Natural killer cell treated with Interleukin-12 subunit alpha and Interleukin-12 subunit beta and Interleukin-15 and Interleukin-18, amount 100 ng/mL, for 72 hours (primary cell): ENCODE data around the gene ZNF175. TPM values are rescaled to one million over a fixed set of nuclear protein-coding genes. Genes with fewer than 3 reads are reported as not detected.

ENCODE experiments used
- ATAC-seq, 2 donors: fragments of 150-1000 bp; cut with Tn5 transposase in 1 of 2; sonication (Bioruptor Pico), chemical (Tn5 transposase) in 1 of 2; 2 replicates each; pipeline ENCODE4 v1.10.0; 2021
- DNase-seq: peaks from one replicate; pipeline ENCODE4 v3.0.0; 2022; ENCODE audit warnings: low spot score
- H3K27ac Mint-ChIP-seq, 2 donors: 1 replicate in 1 of 2; 2 replicates in 1 of 2; pipeline ENCODE4 v1.8.0; 2022; ENCODE audit warnings: mixed read lengths in 2 of 2, mild to moderate bottlenecking in 1 of 2, moderate library complexity in 1 of 2
- H3K27me3 Mint-ChIP-seq, 2 donors: 1 replicate in 1 of 2; 2 replicates in 1 of 2; pipeline ENCODE4 v1.8.0; 2022; ENCODE audit warnings: mixed read lengths in 2 of 2
- H3K36me3 Mint-ChIP-seq: one replicate; pipeline ENCODE4 v1.8.0; 2022; ENCODE audit warnings: mixed read lengths
- H3K4me1 Mint-ChIP-seq, 2 donors: 1 replicate in 1 of 2; 2 replicates in 1 of 2; pipeline ENCODE4 v1.8.0; 2022; ENCODE audit warnings: low read depth in 2 of 2, mixed read lengths in 2 of 2, mild to moderate bottlenecking in 1 of 2
- H3K4me3 Mint-ChIP-seq: one replicate; pipeline ENCODE4 v1.8.0; 2022; ENCODE audit warnings: mixed read lengths
- H3K9me3 Mint-ChIP-seq: 2 replicates; pipeline ENCODE4 v1.8.0; 2022; ENCODE audit warnings: mixed read lengths
- total RNA-seq, 2 donors: library from RNA; stranded (reverse); gene quantifications; one replicate each; pipeline ENCODE4 v1.2.3, GENCODE V29; 2022

The ZNF175 gene
- total RNA-seq, 2 donors from 2014 or later = 9.9 to 13.2 TPM

GRCh38 chr19:51560339-51560738 is 10.7 kb upstream of the ZNF175 start:
- no peaks in the 10 kb centered on the region for H3K9me3 Mint-ChIP-seq
- DNase-seq (no peak), ATAC-seq (no peak)
- H3K27me3 Mint-ChIP-seq = peaks cover 40 to 61% of the 10 kb centered on the region in 2 donors
- H3K4me3 Mint-ChIP-seq = no peak overlapping the region
- H3K27ac Mint-ChIP-seq = no peak overlapping the region
- no peaks in the 10 kb centered on the region for H3K4me1 Mint-ChIP-seq
- H3K36me3 Mint-ChIP-seq = no peaks in the 10 kb centered on the region

DNA sequence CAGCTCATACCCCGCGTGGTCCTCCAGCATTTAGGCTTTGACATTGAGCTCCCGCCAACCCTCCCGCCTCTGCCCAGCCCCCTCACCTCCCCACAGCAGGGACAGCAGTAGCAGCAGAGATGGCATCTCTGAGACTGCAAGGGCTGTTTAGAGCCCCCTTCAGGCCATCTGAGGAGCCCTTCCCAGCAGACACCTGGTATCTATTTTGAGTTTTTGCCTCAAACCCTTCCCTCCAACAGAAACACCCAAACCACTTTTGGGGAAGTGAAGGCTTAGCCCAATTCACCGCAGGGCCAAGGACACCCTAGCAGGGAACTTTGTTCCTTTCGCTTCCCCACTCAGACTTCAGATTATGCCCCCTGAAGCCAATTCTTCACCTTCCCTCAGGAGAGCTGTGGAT is 6.3 kb upstream of the ZNF175 start:
- H3K36me3 Mint-ChIP-seq = no peaks in the 10 kb centered on the region
- no peaks in the 10 kb centered on the region for H3K4me1 Mint-ChIP-seq
- ATAC-seq = no peak
- no peak overlapping the region for H3K4me3 Mint-ChIP-seq
- H3K27ac Mint-ChIP-seq = no peak overlapping the region
- peaks cover 28 to 57% of the 10 kb centered on the region in 2 donors for H3K27me3 Mint-ChIP-seq
- no peaks in the 10 kb centered on the region for H3K9me3 Mint-ChIP-seq
- DNase-seq = no peak

GRCh38 chr19:51565583-51565982 is 5.5 kb upstream of the ZNF175 start:
- Mint-ChIP-seq H3K4me3 (no peak overlapping the region), H3K36me3 (no peaks in the 10 kb centered on the region), H3K4me1 (peaks cover 2 to 3% of the 10 kb centered on the region in 2 donors), H3K27ac (no peak overlapping the region), H3K9me3 (no peaks in the 10 kb centered on the region), H3K27me3 (peaks cover 28 to 51% of the 10 kb centered on the region in 2 donors)
- no peak for DNase-seq
- ATAC-seq = no peak

- peaks cover 24 to 41% of the 10 kb centered on the region in 2 donors for H3K27me3 Mint-ChIP-seq
- no peak for ATAC-seq
These were observed 4.5 kb upstream of the ZNF175 start for GRCh38 chr19:51566489-51567100.

GRCh38 chr19:51567583-51567982 is 3.5 kb upstream of the ZNF175 start:
- Mint-ChIP-seq H3K9me3 (peaks cover 7% of the 10 kb centered on the region), H3K27me3 (peaks cover 21 to 36% of the 10 kb centered on the region in 2 donors), H3K36me3 (peaks cover 6% of the 10 kb centered on the region), H3K4me3 (no peak overlapping the region), H3K27ac (no peak overlapping the region), H3K4me1 (peaks cover 19 to 23% of the 10 kb centered on the region in 2 donors)
- ATAC-seq (no peak), DNase-seq (no peak)

More at GRCh38 chr19:51566489-51567100, 4.5 kb upstream of the ZNF175 start:
- Mint-ChIP-seq H3K36me3 (peaks cover 6% of the 10 kb centered on the region), H3K4me3 (no peak overlapping the region), H3K9me3 (peaks cover 6% of the 10 kb centered on the region), H3K4me1 (peaks cover 10 to 13% of the 10 kb centered on the region in 2 donors), H3K27ac (no peak overlapping the region)
- no peak for DNase-seq

GRCh38 chr19:51568456-51568855 is 2.6 kb upstream of the ZNF175 start:
- no peak overlapping the region for H3K4me3 Mint-ChIP-seq

DNA sequence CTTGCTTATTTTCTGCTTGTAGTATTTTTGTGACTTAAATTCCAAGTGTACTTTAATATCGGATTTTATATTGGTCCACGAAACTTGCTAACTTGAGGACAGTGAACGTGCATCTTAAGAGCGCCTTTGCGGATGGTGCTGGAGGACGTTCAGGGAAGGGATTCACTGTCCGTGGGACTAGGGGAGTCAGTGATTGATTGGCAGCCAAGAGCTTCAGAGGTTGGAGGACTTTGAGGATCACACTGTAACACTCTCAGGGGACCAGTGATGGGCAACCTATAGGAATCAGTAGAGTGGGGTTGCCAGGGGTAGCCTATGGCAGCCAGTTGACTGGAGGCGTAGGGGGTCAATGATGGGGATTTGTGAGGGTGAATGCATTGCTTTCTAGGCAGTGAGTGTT is 516 bp downstream of the ZNF175 start:
- H3K9me3 Mint-ChIP-seq = peaks cover 7% of the 10 kb centered on the region
- H3K4me1 Mint-ChIP-seq = peaks cover 23 to 24% of the 10 kb centered on the region in 2 donors
- peak overlapping the region; percentile 80 to 93 for H3K27ac Mint-ChIP-seq
- peak overlapping the region; percentile 96 for H3K4me3 Mint-ChIP-seq
- H3K36me3 Mint-ChIP-seq = peaks cover 12% of the 10 kb centered on the region
- ATAC-seq (no peak), DNase-seq (no peak)
- peaks cover 8 to 18% of the 10 kb centered on the region in 2 donors for H3K27me3 Mint-ChIP-seq

More at GRCh38 chr19:51568456-51568855, 2.6 kb upstream of the ZNF175 start:
- DNase-seq (no peak), ATAC-seq (no peak)
- peaks cover 23 to 24% of the 10 kb centered on the region in 2 donors for H3K4me1 Mint-ChIP-seq
- peaks cover 19 to 34% of the 10 kb centered on the region in 2 donors for H3K27me3 Mint-ChIP-seq
- H3K9me3 Mint-ChIP-seq = peaks cover 7% of the 10 kb centered on the region
- peaks cover 6% of the 10 kb centered on the region for H3K36me3 Mint-ChIP-seq
- no peak overlapping the region for H3K27ac Mint-ChIP-seq

DNA sequence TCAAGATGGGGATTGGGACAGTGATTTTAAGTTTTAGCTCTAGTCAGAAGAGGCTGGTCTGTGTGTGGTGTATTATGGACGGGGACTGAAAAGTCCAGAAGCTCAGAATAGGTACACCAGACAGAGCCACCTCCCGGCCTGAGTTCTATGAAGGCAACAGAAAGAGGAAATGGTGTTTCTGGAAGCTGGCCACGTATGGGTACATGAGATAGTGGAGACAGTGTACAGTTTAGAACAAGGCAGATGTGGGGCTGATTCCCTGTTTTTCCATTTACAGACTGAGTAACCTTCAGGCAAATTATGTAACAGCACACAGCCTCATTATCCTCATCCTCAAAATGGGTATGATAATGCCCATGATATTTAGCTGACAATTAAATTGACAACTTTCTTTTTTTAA is 1.3 kb downstream of the ZNF175 start:
- H3K36me3 Mint-ChIP-seq = peaks cover 18% of the 10 kb centered on the region
- ATAC-seq = no peak
- H3K27ac Mint-ChIP-seq = no peak overlapping the region
- peaks cover 7% of the 10 kb centered on the region for H3K9me3 Mint-ChIP-seq
- peaks cover 7 to 13% of the 10 kb centered on the region in 2 donors for H3K27me3 Mint-ChIP-seq
- no peak for DNase-seq
- H3K4me1 Mint-ChIP-seq = peaks cover 23 to 24% of the 10 kb centered on the region in 2 donors
- peak overlapping the region; percentile 96 for H3K4me3 Mint-ChIP-seq

DNA sequence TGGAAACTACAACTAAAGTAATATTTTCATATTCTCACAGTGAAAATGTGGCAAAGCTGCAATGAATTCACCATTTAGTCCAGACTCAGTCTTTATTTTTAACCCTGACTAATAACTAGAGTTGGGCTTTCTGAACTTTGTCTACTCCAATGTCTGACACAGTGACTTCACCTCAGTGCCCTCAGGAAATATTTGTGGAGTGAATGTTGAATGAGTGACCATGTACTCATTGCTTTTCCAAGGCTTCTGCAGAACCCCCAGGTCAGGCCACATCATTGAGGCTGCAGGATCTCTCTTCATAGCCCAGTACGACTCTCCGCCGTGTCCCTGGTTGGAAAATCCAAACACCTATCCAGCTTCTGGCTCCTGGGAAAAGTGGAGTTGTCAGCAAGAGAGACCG is 1.8 kb downstream of the ZNF175 start:
- no peak for ATAC-seq

DNA sequence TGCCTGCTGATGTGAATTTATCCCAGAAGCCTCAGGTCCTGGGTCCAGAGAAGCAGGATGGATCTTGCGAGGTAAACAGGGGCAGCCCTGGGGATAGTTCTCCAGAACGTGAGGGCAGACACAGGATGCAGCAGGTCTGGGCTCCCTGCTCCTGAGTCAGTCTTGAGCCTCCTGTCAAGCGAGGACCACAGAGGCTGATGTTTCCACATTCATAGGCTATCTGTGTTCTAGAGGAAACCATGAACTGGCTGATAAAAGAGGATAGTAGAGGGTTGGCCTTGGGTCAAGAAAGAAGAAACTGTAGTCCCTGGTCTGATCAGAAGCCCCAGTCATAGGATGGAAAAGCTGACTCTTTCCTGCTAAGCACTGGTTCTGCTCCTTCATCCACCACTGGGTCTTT is 2.2 kb downstream of the ZNF175 start:
- no peak for DNase-seq
- no peak overlapping the region for H3K27ac Mint-ChIP-seq
- H3K4me3 Mint-ChIP-seq = no peak overlapping the region
- peaks cover 7% of the 10 kb centered on the region for H3K9me3 Mint-ChIP-seq
- ATAC-seq = peak in 1 of 2 donors; percentile 41
- peaks cover 23 to 24% of the 10 kb centered on the region in 2 donors for H3K4me1 Mint-ChIP-seq
- H3K36me3 Mint-ChIP-seq = peaks cover 18% of the 10 kb centered on the region
- H3K27me3 Mint-ChIP-seq = peaks cover 2 to 3% of the 10 kb centered on the region in 2 donors

More for the DNA sequence above, 1.8 kb downstream of the ZNF175 start:
- peaks cover 7% of the 10 kb centered on the region for H3K9me3 Mint-ChIP-seq
- DNase-seq = no peak
- H3K4me1 Mint-ChIP-seq = peaks cover 23 to 24% of the 10 kb centered on the region in 2 donors
- peaks cover 5 to 8% of the 10 kb centered on the region in 2 donors for H3K27me3 Mint-ChIP-seq
- H3K36me3 Mint-ChIP-seq = peaks cover 18% of the 10 kb centered on the region
- H3K4me3 Mint-ChIP-seq = no peak overlapping the region
- no peak overlapping the region for H3K27ac Mint-ChIP-seq

DNA sequence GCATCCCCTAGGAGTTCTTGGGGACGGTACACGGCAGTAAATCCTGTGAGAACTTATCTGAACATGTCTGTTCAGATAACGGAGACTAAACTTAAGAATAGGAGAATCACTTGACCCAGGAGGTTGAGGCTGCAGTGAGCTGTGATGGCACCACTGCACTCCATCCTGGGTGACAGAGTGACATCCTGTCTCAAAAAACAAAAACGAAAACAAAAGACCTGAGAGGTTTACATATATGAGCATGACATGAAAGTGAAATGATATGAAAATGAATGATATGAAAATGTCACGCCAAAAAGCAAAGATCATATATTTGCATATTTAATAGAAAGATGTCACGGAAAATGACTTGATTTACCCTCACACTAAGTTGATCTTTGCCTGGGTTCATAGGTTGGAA is 5.8 kb downstream of the ZNF175 start:
- H3K36me3 Mint-ChIP-seq = peaks cover 29% of the 10 kb centered on the region
- no peak for DNase-seq
- no peaks in the 10 kb centered on the region for H3K27me3 Mint-ChIP-seq
- no peak for ATAC-seq
- H3K4me3 Mint-ChIP-seq = no peak overlapping the region
- H3K4me1 Mint-ChIP-seq = peaks cover 7 to 11% of the 10 kb centered on the region in 2 donors
- H3K27ac Mint-ChIP-seq = no peak overlapping the region
- H3K9me3 Mint-ChIP-seq = no peaks in the 10 kb centered on the region

DNA sequence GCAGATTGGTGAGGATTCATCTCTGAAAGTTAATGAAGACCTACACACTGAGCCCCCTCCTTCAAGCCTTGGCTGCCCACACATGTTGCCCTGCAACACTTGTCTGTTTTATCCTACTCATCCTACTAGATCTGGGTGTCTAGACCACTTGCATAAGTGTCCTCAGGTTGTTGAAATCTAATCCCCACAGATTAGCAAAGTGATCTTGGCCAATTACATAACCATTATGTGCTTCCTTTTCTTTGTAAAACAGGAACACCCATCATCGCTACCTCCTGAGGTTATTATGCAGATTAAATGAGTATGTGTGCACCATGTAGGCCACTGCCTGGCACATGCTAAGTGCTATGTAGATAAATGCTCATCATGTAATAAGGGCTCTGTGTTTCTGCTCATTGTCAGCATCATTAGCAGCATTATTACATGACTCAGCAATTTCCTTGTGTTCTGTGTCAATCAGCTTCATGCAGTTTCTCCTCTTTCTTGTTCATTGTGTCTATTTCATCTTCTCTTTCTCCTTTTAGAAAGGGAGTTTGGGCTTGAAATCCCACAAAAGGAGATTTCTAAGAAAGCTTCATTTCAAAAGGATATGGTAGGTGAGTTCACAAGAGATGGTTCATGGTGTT is 15.1 kb downstream of the ZNF175 start:
- Mint-ChIP-seq H3K27ac (no peak overlapping the region), H3K4me1 (peaks cover 3% of the 10 kb centered on the region in 2 donors), H3K4me3 (no peak overlapping the region), H3K36me3 (peaks cover 65% of the 10 kb centered on the region), H3K9me3 (peaks cover 22% of the 10 kb centered on the region), H3K27me3 (no peaks in the 10 kb centered on the region)
- no peak for DNase-seq
- ATAC-seq = no peak

DNA sequence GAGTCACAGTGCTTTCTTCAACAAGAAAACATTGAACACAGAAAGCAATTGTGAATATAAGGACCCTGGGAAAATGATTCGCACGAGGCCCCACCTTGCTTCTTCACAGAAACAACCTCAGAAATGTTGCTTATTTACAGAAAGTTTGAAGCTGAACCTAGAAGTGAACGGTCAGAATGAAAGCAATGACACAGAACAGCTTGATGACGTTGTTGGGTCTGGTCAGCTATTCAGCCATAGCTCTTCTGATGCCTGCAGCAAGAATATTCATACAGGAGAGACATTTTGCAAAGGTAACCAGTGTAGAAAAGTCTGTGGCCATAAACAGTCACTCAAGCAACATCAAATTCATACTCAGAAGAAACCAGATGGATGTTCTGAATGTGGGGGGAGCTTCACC is 15.7 kb downstream of the ZNF175 start:
- ATAC-seq (no peak), DNase-seq (no peak)
- no peak overlapping the region for H3K27ac Mint-ChIP-seq
- H3K4me3 Mint-ChIP-seq = no peak overlapping the region
- peaks cover 59% of the 10 kb centered on the region for H3K36me3 Mint-ChIP-seq
- H3K4me1 Mint-ChIP-seq = peaks cover 4% of the 10 kb centered on the region in 2 donors
- no peaks in the 10 kb centered on the region for H3K27me3 Mint-ChIP-seq
- peaks cover 22% of the 10 kb centered on the region for H3K9me3 Mint-ChIP-seq
